Stimulated activated CD4-positive, alpha-beta T cell treated with anti-CD3 and anti-CD28 coated beads, Interleukin-1b, Interleukin-23, amount 100 ng/mL, for 4 hours (primary cell): ENCODE results near the gene SLC13A5.

Source experiments
- DNase-seq, 2 donors: peaks; one replicate each; pipeline ENCODE4 v3.0.0-alpha.2; 2020; ENCODE audit warnings: low read depth in 2 of 2

Gene SLC13A5

DNA sequence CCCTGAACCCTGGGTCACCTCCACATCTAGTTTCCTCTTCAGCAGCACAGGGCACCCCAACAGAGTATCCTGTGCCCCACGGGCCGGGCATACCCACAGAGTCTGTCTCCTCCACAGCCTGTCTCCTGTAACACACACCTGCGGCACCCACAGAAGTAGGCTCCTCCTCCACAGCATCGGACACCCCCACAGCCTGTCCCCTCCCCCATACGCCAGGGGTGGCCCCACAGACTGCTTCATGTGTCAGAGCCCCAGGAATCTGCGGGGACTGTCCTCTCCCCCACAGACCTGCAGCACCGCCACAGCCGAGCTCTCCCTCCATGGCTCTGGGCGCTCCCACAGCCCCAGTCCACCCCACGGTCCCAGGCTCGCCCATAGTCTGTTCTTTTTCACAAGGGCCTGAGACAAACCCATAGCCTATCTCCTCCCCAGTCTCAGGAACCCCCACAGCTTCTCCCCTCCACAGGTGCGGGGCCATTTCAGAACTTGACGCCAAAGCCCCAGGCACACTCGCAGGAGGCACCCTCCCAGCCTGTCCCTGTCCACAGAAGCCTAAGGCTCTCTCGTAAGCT is 74.1 kb downstream of the SLC13A5 start:
- no peak for DNase-seq

- no peak for DNase-seq
These were observed 74.9 kb downstream of the SLC13A5 start for GRCh38 chr17:6638046-6638908.

DNA sequence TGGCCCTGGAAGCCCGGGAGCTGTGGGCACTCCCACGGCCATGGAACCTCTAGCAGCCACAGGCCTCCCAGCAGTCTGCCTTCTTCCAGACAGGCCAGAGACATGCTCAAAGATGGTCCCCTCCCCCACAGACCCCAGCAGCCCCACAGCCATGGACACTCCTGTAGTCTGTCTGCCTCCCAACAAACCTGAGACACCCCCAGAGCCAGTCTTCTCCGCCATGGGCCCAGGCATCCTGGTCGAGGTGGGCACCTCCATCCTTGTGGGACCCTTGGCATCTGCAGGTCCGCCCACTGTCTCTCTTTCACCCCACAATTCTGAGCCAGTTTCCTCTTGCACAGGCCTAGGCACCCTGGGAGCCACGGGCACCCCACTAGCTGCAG is 75.7 kb downstream of the SLC13A5 start:
- no peak for DNase-seq

- DNase-seq: no peak
These were observed 76.3 kb downstream of the SLC13A5 start for GRCh38 chr17:6636616-6637457.

GRCh38 chr17:6636105-6636504 is 77.1 kb downstream of the SLC13A5 start:
- no peak for DNase-seq
